Activated CD4-positive, alpha-beta T cell treated with anti-CD3 and anti-CD28 coated beads, Interleukin-2, amount 10 ng/mL, durations not matched to agents 7 days and 5 days (primary cell): Measurements from ENCODE around the gene HOXD13. TPM values are rescaled to one million over a fixed set of nuclear protein-coding genes. Genes with fewer than 3 reads are reported as not detected.

Experiments
- CTCF ChIA-PET: fragments of 350-600 bp; sonication (Branson Sonifier 250); formaldehyde crosslinking; loops from one replicate; lab custom pipeline; 2021; ENCODE audit warnings: antibody characterized with exemption; lab: Charles Lee
- POLR2A ChIA-PET: fragments of 350-600 bp; sonication (Branson Sonifier 250); formaldehyde crosslinking; loops from one replicate; lab custom pipeline; 2021; ENCODE audit warnings: antibody characterized with exemption; lab: Charles Lee
- DNase-seq: peaks from one replicate; pipeline ENCODE4 v3.0.0-alpha.2; 2020
- H3K27ac Mint-ChIP-seq: one replicate; pipeline ENCODE4 v1.8.0; 2021; ENCODE audit warnings: mild to moderate bottlenecking, moderate library complexity, mixed read lengths
- H3K27me3 Mint-ChIP-seq: one replicate; pipeline ENCODE4 v1.8.0; 2021; ENCODE audit warnings: mixed read lengths
- H3K36me3 Mint-ChIP-seq: one replicate; pipeline ENCODE4 v1.8.0; 2021; ENCODE audit warnings: low read depth, mixed read lengths
- H3K4me1 Mint-ChIP-seq: one replicate; pipeline ENCODE4 v1.8.0; 2021; ENCODE audit warnings: mixed read lengths
- H3K4me3 Mint-ChIP-seq: one replicate; pipeline ENCODE4 v1.8.0; 2021; ENCODE audit warnings: mild to moderate bottlenecking, moderate library complexity, mixed read lengths
- H3K9me3 Mint-ChIP-seq: one replicate; pipeline ENCODE4 v1.8.0; 2021; ENCODE audit warnings: mixed read lengths
- total RNA-seq, 2 experiments: library from RNA; stranded (reverse); gene quantifications; one replicate each; pipeline ENCODE4 v1.2.3, GENCODE V29; 2021

Gene HOXD13
- total RNA-seq, 2 experiments from 2014 or later, result not detected

DNA sequence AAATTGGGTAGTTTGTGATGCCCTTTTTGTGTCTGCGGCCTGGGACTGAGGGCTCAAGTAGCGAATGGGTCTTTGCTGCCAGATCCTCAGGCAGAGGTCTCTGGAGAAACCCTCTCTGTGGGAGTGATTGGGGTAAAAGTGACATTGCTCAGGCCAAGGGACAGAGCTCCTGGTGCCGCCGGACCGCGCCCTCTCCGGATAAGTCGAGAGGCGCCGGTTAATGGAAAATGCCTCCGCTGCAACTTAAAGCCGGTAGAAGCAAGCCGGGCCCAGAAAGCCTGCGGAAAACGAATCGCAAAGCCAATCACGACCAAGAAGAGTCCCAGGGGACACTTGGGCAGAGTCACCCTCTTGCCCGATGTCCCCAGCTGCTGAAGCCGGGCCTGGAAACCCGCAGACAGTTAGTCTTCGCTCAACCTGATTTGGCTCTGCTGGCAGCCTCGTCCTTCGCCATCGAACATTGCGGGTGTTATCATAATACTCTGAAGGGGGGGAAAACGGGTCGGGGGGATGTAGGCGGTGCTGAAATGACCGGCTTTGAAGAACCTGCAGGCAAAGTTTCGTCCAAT lies 6.7 kb downstream of the HOXD13 start:
- peaks cover 16% of the 10 kb centered on the region for H3K4me1 Mint-ChIP-seq
- H3K27ac Mint-ChIP-seq, result no peak overlapping the region
- ChIA-PET POLR2A (no interaction called here), CTCF (interaction anchor here (0.7 kb wide), 1 partner anchor 102 kb away, joined by 3 read pairs; no protein-coding TSS in a partner anchor)
- H3K4me3 Mint-ChIP-seq, result peak overlapping the region; percentile 3
- H3K9me3 Mint-ChIP-seq, result no peaks in the 10 kb centered on the region
- no peaks in the 10 kb centered on the region for H3K36me3 Mint-ChIP-seq
- peaks cover 92% of the 10 kb centered on the region for H3K27me3 Mint-ChIP-seq
- DNase-seq, result no peak

DNA sequence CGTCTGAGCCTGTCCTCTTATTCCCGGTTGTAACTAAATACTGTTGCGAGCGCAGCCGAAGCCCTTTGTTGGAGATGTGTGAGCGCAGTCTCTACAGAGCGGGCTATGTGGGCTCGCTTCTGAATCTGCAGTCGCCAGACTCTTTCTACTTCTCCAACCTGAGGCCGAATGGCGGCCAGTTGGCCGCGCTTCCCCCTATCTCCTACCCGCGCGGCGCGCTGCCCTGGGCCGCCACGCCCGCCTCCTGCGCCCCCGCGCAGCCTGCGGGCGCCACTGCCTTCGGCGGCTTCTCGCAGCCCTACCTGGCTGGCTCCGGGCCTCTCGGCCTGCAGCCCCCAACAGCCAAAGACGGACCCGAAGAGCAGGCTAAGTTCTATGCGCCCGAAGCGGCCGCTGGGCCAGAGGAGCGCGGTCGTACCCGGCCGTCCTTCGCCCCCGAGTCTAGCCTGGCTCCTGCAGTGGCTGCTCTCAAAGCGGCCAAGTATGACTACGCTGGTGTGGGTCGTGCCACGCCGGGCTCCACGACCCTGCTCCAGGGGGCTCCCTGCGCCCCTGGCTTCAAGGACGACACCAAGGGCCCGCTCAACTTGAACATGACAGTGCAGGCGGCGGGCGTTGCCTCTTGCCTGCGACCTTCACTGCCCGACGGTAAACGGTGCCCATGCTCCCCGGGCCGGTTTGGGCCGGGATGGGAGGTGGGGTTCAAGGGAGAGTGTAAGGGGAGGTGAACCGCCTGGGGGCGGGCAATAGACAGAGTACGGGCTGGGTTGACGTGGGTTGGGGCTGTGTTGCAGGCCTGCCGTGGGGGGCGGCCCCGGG lies 7.4 kb downstream of the HOXD13 start, which contains the start of gene HOXD12:
TSS of gene HOXD12 (plus strand) at position 68 of the 819 bp plus-strand sequence. CDS start at position 75, 7 bp downstream.
- H3K9me3 Mint-ChIP-seq, result no peaks in the 10 kb centered on the region
- H3K27me3 Mint-ChIP-seq, result peaks cover 92% of the 10 kb centered on the region
- H3K4me1 Mint-ChIP-seq, result peaks cover 16% of the 10 kb centered on the region
- CTCF ChIA-PET, result no interaction called here
- POLR2A ChIA-PET, result no interaction called here
- no peak for DNase-seq
- peak within 1 kb of the TSS; percentile 3 for H3K4me3 Mint-ChIP-seq
- no peaks in the 10 kb centered on the region for H3K36me3 Mint-ChIP-seq
- no peak within 1 kb of the TSS for H3K27ac Mint-ChIP-seq

GRCh38 chr2:176100547-176101140 lies 8.1 kb downstream of the HOXD13 start:
- DNase-seq, result no peak
- CTCF ChIA-PET, result no interaction called here
- peaks cover 92% of the 10 kb centered on the region for H3K27me3 Mint-ChIP-seq
- POLR2A ChIA-PET, result no interaction called here
- no peaks in the 10 kb centered on the region for H3K36me3 Mint-ChIP-seq
- H3K9me3 Mint-ChIP-seq, result no peaks in the 10 kb centered on the region
- H3K27ac Mint-ChIP-seq, result no peak overlapping the region
- H3K4me1 Mint-ChIP-seq, result peaks cover 16% of the 10 kb centered on the region
- H3K4me3 Mint-ChIP-seq, result no peak overlapping the region

GRCh38 chr2:176101216-176101830 lies 8.8 kb downstream of the HOXD13 start:
- no peak overlapping the region for H3K27ac Mint-ChIP-seq
- DNase-seq, result no peak
- CTCF ChIA-PET, result no interaction called here
- peaks cover 92% of the 10 kb centered on the region for H3K27me3 Mint-ChIP-seq
- POLR2A ChIA-PET, result no interaction called here
- H3K9me3 Mint-ChIP-seq, result no peaks in the 10 kb centered on the region
- peaks cover 17% of the 10 kb centered on the region for H3K4me1 Mint-ChIP-seq
- no peak overlapping the region for H3K4me3 Mint-ChIP-seq
- H3K36me3 Mint-ChIP-seq, result no peaks in the 10 kb centered on the region

GRCh38 chr2:176101842-176102241 lies 9.3 kb downstream of the HOXD13 start:
- H3K9me3 Mint-ChIP-seq, result no peaks in the 10 kb centered on the region
- peaks cover 13% of the 10 kb centered on the region for H3K4me1 Mint-ChIP-seq
- ChIA-PET POLR2A (no interaction called here), CTCF (no interaction called here)
- H3K27ac Mint-ChIP-seq, result no peak overlapping the region
- peaks cover 89% of the 10 kb centered on the region for H3K27me3 Mint-ChIP-seq
- no peak for DNase-seq
- no peaks in the 10 kb centered on the region for H3K36me3 Mint-ChIP-seq
- H3K4me3 Mint-ChIP-seq, result no peak overlapping the region

- Mint-ChIP-seq H3K4me1 (peaks cover 8% of the 10 kb centered on the region), H3K36me3 (no peaks in the 10 kb centered on the region), H3K4me3 (no peak overlapping the region), H3K27ac (no peak overlapping the region), H3K9me3 (no peaks in the 10 kb centered on the region), H3K27me3 (peaks cover 88% of the 10 kb centered on the region)
- ChIA-PET POLR2A (no interaction called here), CTCF (no interaction called here)
- no peak for DNase-seq
These were observed 9.9 kb downstream of the HOXD13 start for GRCh38 chr2:176102309-176102866.

- Mint-ChIP-seq H3K27me3 (peaks cover 81% of the 10 kb centered on the region), H3K36me3 (no peaks in the 10 kb centered on the region), H3K4me3 (no peak overlapping the region), H3K9me3 (no peaks in the 10 kb centered on the region), H3K4me1 (peaks cover 4% of the 10 kb centered on the region), H3K27ac (no peak overlapping the region)
- ChIA-PET POLR2A (no interaction called here), CTCF (no interaction called here)
- no peak for DNase-seq
These were observed 10.7 kb downstream of the HOXD13 start for GRCh38 chr2:176103194-176103593.

- DNase-seq, result no peak
- ChIA-PET CTCF (interaction anchor here (1.3 kb wide), 1 partner anchor 414 kb away, joined by 3 read pairs; no protein-coding TSS in a partner anchor), POLR2A (no interaction called here)
These were observed 11.3 kb downstream of the HOXD13 start for GRCh38 chr2:176103742-176104315.

GRCh38 chr2:176104316-176105077 lies 12.0 kb downstream of the HOXD13 start:
- POLR2A ChIA-PET, result no interaction called here
- no peaks in the 10 kb centered on the region for H3K9me3 Mint-ChIP-seq
- H3K27ac Mint-ChIP-seq, result no peak overlapping the region
- H3K27me3 Mint-ChIP-seq, result peaks cover 81% of the 10 kb centered on the region
- CTCF ChIA-PET, result interaction anchor here (1.3 kb wide), 2 partner anchors 16 to 414 kb away, joined by 3 read pairs; no protein-coding TSS in a partner anchor
- DNase-seq, result no peak
- peaks cover 2% of the 10 kb centered on the region for H3K36me3 Mint-ChIP-seq
- no peak overlapping the region for H3K4me3 Mint-ChIP-seq
- H3K4me1 Mint-ChIP-seq, result peaks cover 6% of the 10 kb centered on the region

More at GRCh38 chr2:176103742-176104315, 11.3 kb downstream of the HOXD13 start:
- Mint-ChIP-seq H3K27me3 (peaks cover 81% of the 10 kb centered on the region), H3K9me3 (no peaks in the 10 kb centered on the region), H3K4me1 (peaks cover 5% of the 10 kb centered on the region), H3K4me3 (no peak overlapping the region), H3K36me3 (no peaks in the 10 kb centered on the region), H3K27ac (no peak overlapping the region)

DNA sequence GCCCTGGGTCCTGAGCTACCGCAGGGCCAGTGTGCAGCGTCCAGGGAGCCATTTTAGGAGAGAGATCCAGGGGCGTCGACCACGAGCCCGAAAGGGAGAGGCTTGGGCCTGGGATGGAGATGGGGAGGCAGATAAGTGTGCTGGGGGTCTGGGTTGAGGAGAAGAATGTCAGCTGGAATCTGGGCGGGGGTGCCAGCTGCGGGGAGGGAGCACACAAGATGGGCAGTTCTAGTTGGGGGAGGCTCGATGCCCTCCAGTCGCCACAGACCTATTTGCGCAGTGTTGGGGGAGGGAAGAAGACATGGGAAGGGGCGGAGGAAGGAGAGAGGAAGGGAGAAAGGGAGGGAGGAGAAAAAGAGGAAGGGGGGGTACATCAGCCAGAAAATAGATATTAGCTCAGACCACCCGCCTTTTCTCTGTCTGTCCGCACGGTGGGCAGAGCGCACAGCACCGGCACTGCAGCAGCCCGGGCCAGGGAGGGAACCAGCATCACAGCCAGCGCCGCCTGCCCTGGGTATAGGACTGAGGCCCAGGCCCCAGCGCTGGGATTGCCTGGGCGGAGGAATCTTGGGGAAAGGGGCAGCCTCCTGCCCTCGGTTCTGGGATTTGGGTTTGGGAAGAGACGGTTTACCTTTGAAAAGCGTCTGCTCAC lies 12.7 kb downstream of the HOXD13 start:
- Mint-ChIP-seq H3K27ac (peak overlapping the region; percentile 61), H3K4me3 (no peak overlapping the region), H3K9me3 (no peaks in the 10 kb centered on the region), H3K4me1 (peaks cover 6% of the 10 kb centered on the region), H3K36me3 (peaks cover 2% of the 10 kb centered on the region), H3K27me3 (peaks cover 84% of the 10 kb centered on the region)
- ChIA-PET CTCF (interaction anchor here (1.0 to 1.3 kb wide), 3 partner anchors 16 to 415 kb away, joined by 3 read pairs; no protein-coding TSS in a partner anchor), POLR2A (no interaction called here)
- DNase-seq, result no peak
